DMS153 treated with DMSO at 0.1 percent for 48 hours (cell line): Measurements from ENCODE around the gene SPSB2.
A peak's percentile ranks its signal among the peaks of the same experiment; 100 is the strongest.
"Not testable (repeated sequence)": the region's sequence is repeated elsewhere in the genome, so short reads cannot be mapped to it uniquely, and the experiment has no call there.

Experiments
- DNase-seq: peaks from one replicate; lab custom pipeline; 2025; ENCODE audit not compliant: unreplicated experiment; lab: John Stamatoyannopoulos, UW

The SPSB2 gene

DNA sequence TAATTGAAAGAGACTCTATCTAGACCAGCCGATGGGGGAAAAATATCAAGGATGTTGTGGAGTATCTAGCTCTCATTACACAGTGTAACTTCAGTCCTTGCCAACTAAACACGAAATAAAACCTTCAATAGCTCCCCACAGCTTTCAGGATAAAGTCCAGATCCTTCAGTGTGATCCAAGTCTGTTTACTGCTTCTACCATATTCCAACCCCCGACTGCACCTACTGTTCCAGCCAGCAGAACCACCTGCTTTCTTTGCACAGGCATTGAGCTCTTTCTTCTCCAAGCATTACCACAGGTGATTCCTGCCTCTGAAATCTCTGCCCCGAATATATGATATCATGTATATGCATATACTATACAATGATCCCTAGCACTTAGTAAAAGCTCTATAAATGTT lies 29.3 kb upstream of the SPSB2 start:
- DNase-seq: no peak

DNA sequence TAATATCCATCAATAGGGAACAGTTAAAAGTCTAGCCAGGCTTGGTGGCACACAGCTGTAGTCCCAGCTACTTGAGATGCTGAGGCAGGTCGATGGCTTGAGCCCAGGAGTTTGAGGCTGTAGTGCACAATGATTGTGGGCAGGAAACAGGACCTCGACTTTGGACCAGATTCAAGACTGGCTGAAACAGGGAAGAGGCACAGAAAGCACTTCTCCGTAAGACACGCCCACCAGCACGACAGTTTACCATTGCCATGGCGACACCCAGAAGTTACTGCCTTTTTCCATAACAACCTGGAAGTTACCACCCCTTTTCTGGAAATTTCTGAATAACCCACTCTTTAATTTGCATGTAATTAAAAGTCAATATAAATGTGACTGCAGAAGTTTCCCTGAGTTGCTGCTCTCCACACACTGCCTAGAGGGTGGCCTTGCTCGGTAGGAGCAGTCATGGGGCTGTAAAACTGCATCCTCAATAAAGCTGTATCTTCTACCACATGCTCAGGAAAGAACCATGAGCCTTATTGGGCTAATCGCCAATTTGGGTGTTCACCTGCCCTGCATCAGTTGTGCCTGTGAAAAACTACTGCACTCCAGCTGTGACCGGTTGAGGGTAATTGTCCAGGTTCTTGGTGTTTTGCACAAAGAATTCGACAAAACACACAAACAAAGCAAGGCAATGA lies 26.9 kb upstream of the SPSB2 start:
- DNase-seq: peak; percentile 41

DNA sequence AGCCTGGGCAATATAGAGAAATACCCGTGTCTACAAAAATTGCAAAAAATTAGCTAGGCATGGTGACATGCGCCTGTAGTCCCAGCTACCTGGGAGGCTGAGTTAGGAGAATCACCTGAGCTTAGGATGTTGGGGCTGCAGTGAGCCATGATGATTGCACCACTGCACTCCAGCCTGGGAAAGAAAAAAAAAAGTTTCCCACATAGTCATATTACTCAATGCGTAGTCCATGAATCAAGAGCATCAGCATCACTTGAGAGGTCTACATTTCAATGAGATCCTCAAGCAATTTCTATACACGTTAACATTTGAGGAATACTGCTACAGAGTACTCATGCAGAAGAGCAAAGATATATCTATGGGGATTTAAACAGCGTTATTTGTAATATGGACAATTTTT lies 26.3 kb upstream of the SPSB2 start:
- no peak for DNase-seq

DNA sequence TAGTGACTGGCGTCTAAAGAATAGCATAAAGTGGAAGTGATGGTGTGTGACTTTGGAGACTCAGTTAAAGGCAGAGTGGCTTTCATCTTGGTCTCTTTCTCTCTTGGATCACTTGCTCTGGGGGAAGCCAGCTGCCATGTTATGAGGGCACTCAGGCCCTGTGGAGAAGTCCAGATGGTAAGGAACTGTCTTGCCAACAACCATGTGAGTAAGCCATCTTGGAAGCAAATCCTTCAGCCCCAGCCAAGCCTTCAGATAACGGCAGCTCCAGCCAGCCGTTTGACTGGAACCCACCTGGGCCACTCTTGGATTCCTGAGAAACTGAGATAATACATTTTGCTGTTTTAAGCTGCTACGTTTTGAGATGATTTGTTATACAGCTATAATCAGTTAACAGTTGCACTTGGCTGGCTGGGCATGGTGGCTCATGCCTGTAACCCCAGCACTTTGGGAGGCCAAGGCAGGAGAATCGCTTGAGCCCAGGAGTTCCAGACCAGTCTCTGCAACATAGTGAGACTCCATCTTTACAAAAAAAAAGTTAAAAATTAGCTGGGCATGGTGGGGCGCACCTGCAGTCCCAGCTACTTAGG lies 23.8 kb upstream of the SPSB2 start:
- DNase-seq: no peak

DNA sequence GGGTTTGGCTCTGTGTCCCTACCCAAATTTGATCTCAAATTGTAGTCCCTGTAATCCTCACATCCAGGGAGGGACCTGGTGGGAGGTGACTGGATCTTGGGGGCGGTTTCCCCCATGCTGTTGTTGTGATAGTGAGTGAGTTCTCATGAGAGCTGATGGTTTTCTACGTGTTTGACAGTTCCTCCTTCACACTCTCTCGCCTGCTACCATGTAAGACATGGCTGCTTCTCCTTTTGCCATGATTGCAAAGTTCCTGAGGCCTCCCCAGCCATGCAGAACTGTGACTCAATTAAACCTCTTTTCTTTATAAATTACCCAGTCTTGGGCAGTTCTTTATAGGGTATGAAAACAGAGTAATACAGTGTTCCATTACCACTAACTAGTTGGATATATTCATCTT lies 21.2 kb upstream of the SPSB2 start:
- no peak for DNase-seq

DNA sequence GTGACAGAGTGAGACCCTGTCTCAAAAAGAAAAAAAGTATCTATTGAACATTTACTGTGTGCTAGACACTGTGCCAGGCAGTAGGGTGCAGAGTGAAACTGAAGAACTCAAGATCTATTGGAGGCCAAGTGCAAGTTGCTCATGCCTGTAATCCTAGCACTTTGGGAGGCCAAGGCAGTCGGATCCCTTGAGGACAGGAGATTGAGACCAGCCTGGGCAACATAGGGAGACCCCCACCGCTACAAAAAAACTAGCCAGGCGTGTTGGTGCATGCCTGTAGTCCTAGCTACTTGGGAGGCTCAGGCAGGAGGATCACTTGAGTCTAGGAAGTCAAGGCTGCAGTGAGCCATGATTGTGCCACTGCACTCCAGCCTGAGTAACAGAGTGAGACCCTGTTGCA lies 19.6 kb upstream of the SPSB2 start:
- DNase-seq: not testable (repeated sequence)

DNA sequence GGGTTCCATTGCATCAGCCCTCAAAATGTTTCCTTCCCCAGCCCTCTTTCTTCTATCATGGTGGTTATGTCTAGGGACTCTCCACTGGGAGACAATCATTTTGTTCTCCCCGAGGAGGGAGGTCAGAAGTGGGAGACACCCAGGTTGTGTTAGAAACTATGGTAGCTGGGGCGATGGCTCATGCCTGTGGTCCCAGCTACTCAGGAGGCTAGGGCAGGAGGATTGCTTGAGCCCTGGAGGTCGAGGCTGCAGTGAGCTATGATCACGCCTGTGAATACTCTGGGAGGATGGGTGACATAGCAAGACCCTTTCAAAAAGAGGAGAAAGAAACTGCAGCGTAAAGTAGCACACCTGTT lies 18.5 kb upstream of the SPSB2 start:
- DNase-seq: no peak

DNA sequence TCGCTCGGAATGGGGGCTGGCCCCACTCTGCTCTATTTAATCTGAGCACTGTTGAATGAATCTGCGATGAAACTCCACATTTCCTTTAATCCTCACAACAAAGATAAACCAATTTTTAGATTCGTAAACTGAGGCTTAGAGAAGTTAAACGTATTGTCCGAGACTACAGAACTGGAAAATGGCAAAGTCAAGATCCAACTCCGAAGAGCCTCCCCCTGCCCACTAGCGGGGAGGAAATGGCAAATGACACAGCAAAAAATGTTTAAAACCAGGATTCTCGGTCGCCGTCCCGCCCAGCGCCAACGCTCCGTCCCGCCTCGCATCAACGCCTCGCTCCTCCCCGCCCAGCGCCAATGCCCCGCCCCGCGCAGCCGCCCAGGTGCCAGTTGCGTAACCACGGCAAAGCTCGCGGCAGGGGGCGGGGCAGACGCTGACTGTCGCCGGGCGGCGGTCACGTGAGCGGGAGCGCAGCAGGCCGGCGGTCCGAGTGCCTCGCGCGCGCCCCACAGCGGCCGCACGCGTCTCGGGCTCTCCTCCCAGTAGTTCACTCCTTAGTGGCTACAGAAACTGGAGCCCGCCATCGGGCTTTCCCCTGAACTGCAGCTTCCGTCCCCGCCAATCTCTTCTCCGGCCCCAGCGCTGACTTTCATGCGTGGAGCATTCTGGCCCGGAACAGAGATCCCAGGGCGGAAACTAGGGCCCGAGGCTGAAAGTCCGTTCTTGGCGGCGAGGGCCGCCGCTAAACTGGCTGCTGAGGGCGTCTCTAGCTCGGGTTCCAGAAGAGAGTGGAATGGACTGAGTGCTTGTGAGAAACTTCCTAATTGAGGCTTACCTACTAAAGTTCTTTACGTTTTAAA lies 17.9 kb upstream of the SPSB2 start:
- peak; percentile 93 for DNase-seq

DNA sequence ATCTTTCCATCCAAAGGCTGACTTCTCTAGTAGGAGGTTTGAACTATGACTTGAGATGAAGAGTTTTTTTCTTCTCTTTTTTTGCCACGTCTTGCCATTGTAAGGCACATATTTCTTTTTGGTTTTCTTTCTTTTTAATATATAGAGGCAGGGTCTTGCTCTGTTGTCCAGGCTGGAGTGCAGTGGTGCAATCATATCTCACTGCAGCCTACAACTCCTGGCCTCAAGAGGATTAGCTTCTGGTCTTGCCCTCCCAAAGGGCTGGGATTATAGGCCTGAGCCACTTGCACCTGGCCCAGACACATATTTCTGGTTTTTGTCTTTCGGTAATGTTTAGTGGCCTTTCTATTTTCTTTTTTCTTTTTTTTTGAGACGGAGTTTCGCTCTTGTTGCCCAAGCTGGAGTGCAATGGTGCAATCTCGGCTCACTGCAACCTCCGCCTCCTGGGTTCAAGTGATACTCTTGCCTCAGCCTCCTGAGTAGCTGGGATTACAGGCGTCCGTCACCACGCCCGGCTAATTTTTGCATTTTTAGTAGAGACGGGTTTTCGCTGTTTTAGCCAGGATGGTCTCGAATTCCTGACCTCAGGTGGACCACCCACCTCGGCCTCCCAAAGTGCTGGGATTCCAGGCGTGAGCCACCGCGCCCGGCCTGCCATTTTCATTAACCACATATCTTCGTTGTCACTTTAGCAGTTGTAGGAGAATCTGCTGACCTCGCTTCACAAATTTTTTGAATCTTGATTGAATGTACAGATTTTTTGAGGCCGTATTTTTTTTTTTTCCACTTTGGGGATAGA lies 16.9 kb upstream of the SPSB2 start:
- not testable (repeated sequence) for DNase-seq

DNA sequence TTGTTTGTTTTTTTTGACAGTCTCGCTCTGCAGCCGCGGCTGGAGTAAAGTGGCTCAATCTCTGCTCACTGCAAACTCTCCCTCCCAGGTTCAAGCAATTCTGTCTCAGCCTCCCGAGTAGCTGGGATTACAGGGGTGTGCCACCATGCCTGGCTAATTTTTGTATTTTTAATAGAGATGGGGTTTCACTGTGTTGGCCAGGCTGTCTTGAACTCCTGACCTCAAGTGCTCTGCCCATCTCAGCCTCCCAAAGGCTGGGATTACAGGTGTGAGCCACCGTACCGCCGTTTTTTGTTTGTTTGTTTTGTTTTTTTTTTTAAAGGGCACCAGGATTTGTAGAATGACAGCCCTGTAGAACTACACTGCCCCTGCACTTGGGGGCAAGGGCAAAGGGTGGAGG lies 15.7 kb upstream of the SPSB2 start:
- DNase-seq: not testable (repeated sequence)

DNA sequence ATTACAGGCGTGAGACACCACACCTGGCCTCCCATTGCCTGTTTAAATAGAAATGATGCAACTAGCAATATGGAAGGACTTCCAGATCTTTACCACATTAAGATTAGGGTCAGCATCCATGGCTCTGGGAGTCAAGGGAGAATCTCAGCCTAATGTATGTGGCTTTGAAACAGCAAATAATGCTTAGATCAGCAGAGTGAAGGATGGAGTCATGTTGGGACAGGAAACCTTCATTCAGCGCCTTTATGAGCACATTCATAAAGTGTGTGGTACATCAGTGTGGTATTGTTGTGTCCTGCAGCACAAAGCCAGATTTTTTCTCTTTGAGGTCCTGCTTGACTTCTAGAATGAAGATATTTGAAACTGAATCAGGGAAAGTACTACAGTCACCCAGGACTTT lies 15.3 kb upstream of the SPSB2 start:
- no peak for DNase-seq

DNA sequence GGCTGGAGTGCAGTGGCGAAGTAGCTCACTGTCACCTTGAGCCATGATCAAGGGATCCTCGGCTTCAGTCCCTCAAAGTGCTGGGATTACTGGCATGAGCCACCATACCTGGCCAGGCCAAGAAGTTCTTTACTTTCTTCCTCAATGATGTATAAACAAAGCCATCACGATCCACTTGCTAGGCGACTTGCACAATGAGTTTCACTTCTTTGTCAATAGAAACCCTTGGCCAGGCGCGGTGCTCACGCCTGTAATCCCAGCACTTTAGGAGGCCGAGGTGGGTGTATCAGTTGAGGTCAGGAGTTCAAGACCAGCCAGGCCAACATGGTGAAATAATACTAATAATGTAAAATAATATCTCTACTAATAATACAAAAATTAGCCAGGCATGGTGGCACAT lies 14.4 kb upstream of the SPSB2 start:
- DNase-seq: no peak

DNA sequence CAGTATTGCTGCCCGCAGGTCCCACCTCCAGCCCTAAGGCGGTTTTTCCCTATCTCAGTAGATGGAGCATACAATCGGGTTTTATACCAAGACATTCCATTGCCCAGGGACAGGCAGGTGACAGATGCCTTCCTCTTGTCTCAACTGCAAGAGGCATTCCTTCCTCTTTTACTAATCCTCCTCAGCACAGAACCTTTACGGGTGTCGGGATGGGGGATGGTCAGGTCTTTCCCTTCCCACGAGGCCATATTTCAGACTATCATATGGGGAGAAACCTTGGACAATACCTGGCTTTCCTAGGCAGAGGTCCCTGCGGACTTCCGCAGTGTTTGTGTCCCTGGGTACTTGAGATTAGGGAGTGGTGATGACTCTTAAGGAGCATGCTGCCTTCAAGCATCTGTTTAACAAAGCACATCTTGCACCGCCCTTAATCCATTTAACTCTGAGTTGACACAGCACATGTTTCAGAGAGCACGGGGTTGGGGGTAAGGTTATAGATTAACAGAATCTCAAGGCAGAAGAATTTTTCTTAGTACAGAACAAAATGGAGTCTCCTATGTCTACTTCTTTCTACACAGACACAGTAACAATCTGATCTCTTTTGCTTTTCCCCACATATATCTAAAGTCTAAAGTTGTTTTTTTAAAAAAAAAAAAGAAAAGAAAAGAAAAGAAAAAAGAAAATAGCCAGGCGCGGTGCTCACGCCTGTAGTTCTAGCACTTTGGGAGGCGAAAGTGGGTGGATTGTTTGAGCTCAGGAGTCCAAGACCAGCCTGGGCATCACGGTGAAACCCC lies 13.3 kb upstream of the SPSB2 start:
- DNase-seq: not testable (repeated sequence)

DNA sequence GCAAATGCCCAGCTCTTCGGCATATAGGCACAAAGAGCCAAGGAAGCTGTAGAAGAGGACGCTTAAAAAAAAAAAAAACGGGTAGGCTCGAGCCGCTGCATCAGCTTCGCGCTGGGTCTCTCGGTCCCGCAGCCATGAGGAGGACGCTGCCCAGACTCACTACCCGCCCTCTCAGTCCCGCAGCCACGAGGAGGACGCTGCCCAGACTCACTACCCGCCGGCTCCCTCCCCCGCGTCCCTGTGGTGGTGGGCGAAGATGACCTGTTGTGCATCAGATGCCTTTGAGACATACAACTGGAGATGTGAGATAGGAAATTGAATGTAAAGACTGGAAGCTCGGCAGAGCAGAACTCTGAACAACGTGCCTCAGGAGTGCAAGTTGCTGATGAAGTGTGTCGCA lies 11.4 kb upstream of the SPSB2 start:
- DNase-seq: no peak

DNA sequence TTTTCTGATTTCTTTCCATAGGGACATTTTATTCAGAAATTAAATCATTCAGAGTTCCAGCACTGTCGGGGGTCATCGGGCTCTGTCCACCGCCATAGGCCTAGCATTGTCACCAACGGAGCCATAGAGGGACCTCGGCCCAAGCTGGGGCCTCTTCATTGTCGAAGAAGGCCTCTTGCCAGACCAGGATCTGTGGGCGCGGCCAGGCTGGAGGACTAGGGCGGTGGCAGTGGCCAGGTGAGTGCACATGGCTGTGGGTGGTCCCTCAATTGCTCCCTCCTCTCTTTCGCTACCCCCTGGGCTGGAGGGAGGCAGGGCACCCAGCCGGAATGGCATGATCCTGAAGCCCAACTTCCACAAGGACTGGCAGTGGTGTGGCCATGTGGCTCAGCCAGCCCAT lies 10.6 kb upstream of the SPSB2 start:
- no peak for DNase-seq

DNA sequence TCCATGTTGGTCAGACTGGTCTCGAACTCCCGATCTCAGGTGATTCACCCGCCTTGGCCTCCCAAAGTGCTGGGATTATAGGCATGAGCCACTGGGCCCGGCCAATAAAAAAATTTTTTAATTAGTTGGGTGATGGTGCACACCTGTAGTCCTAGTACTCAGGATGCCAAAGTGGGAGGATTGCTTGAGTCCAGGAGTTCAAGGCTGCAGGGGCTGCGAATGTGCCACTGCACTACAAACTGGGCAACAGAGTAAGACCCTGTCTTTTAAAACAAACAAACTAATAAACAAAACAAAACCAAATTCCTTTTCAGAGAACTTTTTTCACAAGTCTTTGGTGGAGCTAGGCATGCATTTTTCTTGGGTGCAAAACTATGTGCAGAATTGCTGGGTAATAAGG lies 10.1 kb upstream of the SPSB2 start:
- DNase-seq: no peak

DNA sequence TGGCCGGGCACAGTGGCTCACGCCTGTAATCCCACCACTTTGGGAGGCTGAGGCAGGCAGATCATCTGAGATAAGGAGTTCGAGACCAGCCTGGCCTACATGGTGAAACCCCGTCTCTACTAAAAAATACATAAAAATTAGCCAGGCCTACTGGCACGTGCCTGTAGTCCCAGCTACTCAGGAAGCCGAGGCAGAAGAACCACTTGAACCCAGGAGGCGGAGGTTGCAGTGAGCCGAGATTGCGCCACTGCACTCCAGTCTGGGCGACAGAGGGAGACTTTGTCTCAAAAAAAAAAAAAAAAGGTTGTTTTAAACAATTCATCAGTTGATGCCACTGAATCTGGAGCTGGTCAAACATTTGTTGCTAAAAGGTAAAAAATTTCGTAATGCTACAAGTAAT lies 6.7 kb upstream of the SPSB2 start:
- not testable (repeated sequence) for DNase-seq

DNA sequence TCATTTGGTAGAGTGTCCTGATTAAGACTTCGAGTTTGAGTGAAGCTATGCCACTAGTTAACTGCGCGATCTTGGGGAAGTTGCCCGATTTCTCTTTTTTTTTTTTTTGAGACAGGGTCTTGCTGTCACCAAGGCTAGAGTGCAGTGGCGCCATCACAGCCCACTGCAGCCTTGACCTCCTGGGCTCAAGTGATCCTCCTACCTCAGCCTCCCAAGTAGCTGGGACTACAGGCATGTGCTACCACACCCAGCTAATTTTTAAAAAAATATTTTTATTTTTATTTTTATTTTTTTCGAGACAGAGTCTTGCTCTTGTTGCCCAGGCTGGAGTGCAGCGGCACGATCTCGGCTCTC lies 889 bp upstream of the SPSB2 start:
- not testable (repeated sequence) for DNase-seq

DNA sequence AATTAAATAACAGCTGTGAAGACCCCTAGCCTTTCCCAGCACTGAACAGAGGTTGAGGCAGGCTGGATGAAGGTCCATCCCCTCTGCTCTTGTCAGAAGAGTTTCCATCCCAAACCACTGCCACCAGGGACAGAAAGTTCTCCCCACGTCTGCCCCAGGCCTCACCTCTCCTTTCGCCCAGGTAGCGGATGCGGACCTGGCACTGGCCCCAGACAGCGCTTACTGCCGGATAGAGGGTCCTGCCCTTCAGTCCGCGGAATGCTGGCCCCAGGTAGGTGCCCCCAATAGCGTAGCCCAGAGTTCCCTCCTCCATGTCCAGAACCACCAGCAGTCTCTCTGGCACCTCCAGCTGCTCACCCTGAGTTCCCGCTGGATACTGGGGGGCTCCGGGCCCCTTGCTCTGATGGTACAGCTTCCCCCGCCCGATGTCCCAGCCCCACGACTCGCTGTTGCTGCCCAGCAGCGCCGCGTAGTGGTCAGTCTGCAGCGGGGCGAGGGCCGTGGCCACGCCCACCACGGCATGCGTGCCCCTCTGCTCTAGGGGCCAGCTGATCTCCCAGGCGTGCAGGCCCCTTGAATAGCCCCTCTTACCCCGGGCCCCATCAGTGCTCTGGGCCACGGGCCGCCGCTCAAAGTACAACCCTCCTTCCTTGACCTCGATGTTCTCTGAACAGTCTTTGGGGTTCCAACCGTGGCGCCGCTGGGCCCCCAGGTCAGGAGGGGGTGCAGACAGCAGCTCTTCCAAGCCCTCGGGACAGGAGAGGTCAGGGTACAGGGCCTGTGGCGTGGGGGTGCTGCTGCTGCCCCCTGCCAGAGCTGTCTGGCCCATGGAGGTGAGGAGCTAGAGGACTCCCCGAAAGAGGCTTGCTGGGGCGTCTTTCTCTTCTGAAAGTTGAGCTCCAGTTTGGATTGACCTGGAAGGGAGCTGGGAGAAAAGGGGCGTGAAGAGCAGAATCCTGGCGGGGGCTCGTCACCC lies 742 bp downstream of the SPSB2 start:
- DNase-seq: peak; percentile 35
